Left lung (tissue), 10 donors: ENCODE results near the gene CUX1. TPM values are rescaled to one million over a fixed set of nuclear protein-coding genes. Genes with fewer than 3 reads are reported as not detected.

Experiments
- ATAC-seq: fragments of 200-7000 bp; cut with Tn5 transposase; one replicate; pipeline ENCODE4 v1.9.1; 2020; ENCODE audit warnings: moderate library complexity
- DNase-seq, 4 donors: peaks; one replicate each; pipeline ENCODE4 v3.0.0-alpha.2; 2013 to 2020
- H3K27ac ChIP-seq, 2 donors: fragments of 200-600 bp; sonication (generic) in 1 of 2; one replicate each; pipeline versions ENCODE4 v1.5.0 to v1.8.0; 2020 to 2021
- H3K27me3 ChIP-seq, 2 donors: fragments of 200-600 bp; sonication (generic) in 1 of 2; one replicate each; pipeline versions ENCODE4 v1.5.0 to v1.8.0; 2020 to 2021
- H3K36me3 ChIP-seq, 2 donors: fragments of 200-600 bp; sonication (generic) in 1 of 2; one replicate each; pipeline versions ENCODE4 v1.5.0 to v1.8.0; 2020 to 2021
- H3K4me1 ChIP-seq, 2 donors: fragments of 200-600 bp; one replicate each; pipeline ENCODE4 v1.8.0; 2021
- H3K4me3 ChIP-seq, 2 donors: fragments of 200-600 bp; sonication (generic) in 1 of 2; one replicate each; pipeline versions ENCODE4 v1.5.0 to v1.8.0; 2020 to 2021; ENCODE audit warnings: mild to moderate bottlenecking in 1 of 2
- H3K9me3 ChIP-seq, 2 donors: fragments of 200-600 bp; sonication (generic) in 1 of 2; one replicate each; pipeline versions ENCODE4 v1.5.0 to v1.8.0; 2020 to 2021
- intact Hi-C, 2 donors: fragments of 100-400 bp; cut with DNase I; formaldehyde crosslinking; loops; one replicate each; pipeline versions ENCODE4 v1.11.2 to v1.14.2; 2022
- polyA plus RNA-seq, 6 donors: library from polyadenylated mRNA; unstranded; fragments of 120-200 nt; gene quantifications; one replicate each; pipeline ENCODE4 v1.2.1, GENCODE V29; 2013; ENCODE audit not compliant: insufficient read length in 6 of 6
- total RNA-seq, 2 donors: library from RNA; stranded (reverse); fragmentation: NEBNext Ultra II Directional; extraction: Animal tissue kit (Norgen Biotek cat#: 25700); gene quantifications; one replicate each; pipeline ENCODE4 v1.2.1, GENCODE V29; 2021
- TF ChIP-seq, protein P1 (sequence below), 2 donors: fragments of 200-600 bp; sonication (generic) in 1 of 2; IDR thresholded peaks; one replicate each; pipeline versions ENCODE4 v1.5.0 to v1.8.0; 2021; ENCODE audit warnings: antibody characterized with exemption in 2 of 2
- donor health status: DM: no; HTN: yes; CAD: no.
- donor health status: DM: no; HTN: no; CAD: no.

The CUX1 gene
- total and polyA plus RNA-seq, 8 donors: 86.4 to 157 (median 96.4) TPM

DNA sequence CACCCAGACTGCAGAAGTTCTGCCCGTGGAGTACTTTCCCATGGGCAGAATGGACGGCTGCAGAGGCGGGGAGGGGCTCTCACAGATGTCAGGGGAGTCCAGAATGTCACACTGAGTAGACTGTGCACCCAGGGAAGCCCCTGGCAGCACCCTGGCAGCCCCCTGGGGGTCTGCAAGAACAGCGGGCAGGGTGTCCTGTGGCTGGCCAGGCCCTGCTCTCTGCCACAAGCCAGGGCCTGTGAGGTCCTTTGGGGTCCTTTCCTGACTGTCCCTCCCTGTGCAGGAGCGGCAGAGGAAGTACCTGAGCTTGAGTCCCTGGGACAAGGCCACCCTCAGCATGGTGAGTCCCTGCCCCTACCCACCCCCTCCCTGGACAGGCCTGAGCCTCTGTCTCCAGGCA lies 463.1 kb downstream of the CUX1 start:
- TF ChIP-seq, protein P1, sequence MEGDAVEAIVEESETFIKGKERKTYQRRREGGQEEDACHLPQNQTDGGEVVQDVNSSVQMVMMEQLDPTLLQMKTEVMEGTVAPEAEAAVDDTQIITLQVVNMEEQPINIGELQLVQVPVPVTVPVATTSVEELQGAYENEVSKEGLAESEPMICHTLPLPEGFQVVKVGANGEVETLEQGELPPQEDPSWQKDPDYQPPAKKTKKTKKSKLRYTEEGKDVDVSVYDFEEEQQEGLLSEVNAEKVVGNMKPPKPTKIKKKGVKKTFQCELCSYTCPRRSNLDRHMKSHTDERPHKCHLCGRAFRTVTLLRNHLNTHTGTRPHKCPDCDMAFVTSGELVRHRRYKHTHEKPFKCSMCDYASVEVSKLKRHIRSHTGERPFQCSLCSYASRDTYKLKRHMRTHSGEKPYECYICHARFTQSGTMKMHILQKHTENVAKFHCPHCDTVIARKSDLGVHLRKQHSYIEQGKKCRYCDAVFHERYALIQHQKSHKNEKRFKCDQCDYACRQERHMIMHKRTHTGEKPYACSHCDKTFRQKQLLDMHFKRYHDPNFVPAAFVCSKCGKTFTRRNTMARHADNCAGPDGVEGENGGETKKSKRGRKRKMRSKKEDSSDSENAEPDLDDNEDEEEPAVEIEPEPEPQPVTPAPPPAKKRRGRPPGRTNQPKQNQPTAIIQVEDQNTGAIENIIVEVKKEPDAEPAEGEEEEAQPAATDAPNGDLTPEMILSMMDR (IDR thresholded peaks at IDR 0.05): no peak
- no peak overlapping the region for H3K4me3 ChIP-seq
- H3K4me1 ChIP-seq: peaks cover 0 to 21% of the 10 kb centered on the region in 2 donors
- H3K27me3 ChIP-seq: no peaks in the 10 kb centered on the region
- no peak overlapping the region for H3K27ac ChIP-seq
- no peaks in the 10 kb centered on the region for H3K36me3 ChIP-seq
- intact Hi-C loops: no loop called here
- H3K9me3 ChIP-seq: no peaks in the 10 kb centered on the region
- no peak for ATAC-seq
- DNase-seq: no peak

DNA sequence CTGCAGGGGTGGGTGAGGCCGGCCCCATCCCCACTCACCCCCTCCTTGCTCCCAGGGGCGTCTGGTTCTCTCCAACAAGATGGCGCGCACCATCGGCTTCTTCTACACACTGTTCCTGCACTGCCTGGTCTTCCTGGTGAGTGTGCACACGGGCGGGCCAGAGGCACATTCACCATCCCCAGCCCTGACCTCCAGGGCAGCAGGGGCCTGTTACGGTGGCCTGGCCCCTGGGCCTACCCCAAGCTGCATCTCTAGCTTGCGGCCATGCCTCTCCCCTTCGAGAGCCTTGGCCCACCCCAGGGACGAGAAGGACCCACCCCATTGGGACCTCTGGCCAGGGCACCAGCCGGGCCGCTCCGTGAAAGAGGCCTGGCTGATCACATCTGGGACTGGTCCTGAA lies 464.4 kb downstream of the CUX1 start:
- ATAC-seq (no peak), DNase-seq (peak in 1 of 4 donors; percentile 72)
- TF ChIP-seq, protein P1 (IDR thresholded peaks at IDR 0.05): no peak
- no peak overlapping the region for H3K27ac ChIP-seq
- intact Hi-C loops: no loop called here
- H3K36me3 ChIP-seq: no peaks in the 10 kb centered on the region
- H3K27me3 ChIP-seq: no peaks in the 10 kb centered on the region
- H3K9me3 ChIP-seq: no peaks in the 10 kb centered on the region
- no peak overlapping the region for H3K4me3 ChIP-seq
- peaks cover 4 to 28% of the 10 kb centered on the region in 2 donors for H3K4me1 ChIP-seq

DNA sequence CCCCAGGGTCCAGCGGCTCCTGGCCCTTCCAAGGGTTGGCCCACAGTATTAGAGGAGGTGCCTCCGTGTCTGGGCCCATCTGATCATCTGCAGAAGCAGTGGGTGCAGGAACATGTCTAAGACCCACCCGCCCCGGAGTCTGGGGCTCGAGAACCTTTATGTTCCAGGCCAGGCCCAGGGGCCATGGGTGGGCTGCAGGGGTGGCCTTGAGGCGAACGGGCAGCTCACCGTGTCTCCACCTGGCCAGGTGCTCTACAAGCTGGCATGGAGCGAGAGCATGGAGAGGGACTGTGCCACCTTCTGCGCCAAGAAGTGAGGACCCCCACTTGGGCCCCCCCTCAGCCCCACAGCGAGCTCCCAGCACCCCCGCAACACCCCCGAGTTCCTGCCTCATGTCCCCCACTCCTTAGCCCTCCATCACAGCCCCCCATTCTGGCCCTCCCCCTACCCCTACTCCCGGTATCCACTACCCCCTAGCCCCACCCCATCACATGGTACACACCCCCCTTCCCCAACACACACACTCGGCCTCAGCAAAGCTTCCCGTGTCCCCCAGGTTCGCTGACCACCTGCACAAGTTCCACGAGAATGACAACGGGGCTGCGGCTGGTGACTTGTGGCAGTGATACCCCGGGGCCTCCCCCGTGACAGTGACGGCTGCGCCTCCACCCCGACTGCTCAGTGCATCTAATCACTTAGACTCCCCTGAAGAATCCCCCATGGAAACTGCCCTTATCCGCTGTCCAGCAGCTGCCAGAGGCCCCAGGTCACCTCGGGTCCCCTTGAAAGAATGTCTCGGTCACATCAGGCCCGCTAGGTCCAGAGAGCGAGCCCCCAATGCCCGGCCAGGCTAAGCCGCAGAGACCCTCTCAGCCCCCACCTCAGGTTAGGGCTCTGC lies 465.3 kb downstream of the CUX1 start:
- Histone ChIP-seq H3K27ac (no peak overlapping the region), H3K36me3 (no peaks in the 10 kb centered on the region), H3K4me3 (no peak overlapping the region), H3K4me1 (peaks cover 4 to 35% of the 10 kb centered on the region in 2 donors), H3K27me3 (peaks cover 0 to 9% of the 10 kb centered on the region in 2 donors), H3K9me3 (no peaks in the 10 kb centered on the region)
- DNase-seq (peak in 1 of 4 donors; percentile 76), ATAC-seq (no peak)
- TF ChIP-seq, protein P1 (IDR thresholded peaks at IDR 0.05): no peak
- intact Hi-C loops: no loop called here

DNA sequence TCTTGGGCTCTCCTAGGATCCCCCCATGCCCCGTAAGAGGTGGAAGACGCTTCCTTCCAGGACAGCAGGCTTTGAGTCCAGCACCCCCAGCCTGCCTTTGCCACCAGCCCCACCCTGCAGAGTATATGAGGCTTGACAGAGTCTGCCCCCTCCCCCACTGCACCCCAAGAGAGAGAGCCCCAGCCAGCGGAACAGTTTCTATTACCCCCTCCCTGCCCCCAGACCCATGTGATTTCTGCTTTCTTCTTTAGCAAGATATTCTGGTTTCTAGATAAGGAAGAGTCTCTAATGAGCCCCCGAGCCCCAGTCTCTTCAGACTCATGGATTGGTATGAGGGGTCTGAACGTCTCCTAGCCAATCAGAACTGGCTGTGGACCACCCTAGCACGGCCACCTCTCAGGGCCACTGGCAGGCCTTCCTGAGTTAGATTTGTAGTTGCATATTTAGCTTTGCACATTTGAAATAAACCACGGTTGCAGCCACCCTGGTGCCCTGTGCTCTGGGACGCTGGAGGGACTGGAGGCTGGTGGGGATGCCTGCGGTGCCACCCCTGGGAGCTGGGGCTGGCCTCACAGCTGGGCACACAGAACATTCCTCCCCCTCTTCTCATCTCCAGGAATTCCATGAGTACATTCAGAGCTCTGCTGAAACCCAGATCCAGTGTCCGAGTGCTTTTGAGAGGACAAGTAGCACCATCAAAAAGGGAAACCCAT lies 466.2 kb downstream of the CUX1 start:
- DNase-seq (peak in 1 of 4 donors; percentile 53), ATAC-seq (no peak)
- peaks cover 4 to 44% of the 10 kb centered on the region in 2 donors for H3K4me1 ChIP-seq
- H3K9me3 ChIP-seq: no peaks in the 10 kb centered on the region
- intact Hi-C loops: no loop called here
- peaks cover 0 to 13% of the 10 kb centered on the region in 2 donors for H3K27me3 ChIP-seq
- no peaks in the 10 kb centered on the region for H3K36me3 ChIP-seq
- no peak overlapping the region for H3K4me3 ChIP-seq
- no peak overlapping the region for H3K27ac ChIP-seq
- TF ChIP-seq, protein P1 (IDR thresholded peaks at IDR 0.05): no peak

DNA sequence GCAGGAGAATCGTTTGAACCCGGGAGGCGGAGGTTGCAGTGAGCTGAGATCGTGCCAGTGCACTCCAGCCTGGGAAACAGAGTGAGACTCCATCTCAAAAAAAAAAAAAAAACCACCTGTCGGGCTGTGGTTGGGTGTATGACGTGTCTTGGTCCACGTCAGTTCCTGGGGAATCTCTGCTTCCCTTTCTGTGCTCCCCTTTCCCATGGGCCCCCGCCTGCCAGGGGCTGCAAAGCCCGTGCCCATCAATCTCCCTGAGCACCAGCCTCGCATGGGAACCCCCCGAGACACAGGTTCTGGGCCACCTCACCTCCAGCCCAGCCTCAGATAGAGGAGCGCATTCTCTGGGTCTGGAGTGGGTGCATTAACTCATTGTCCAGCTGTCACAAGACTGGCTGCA lies 467.0 kb downstream of the CUX1 start:
- Histone ChIP-seq H3K9me3 (no peaks in the 10 kb centered on the region), H3K27me3 (peaks cover 0 to 13% of the 10 kb centered on the region in 2 donors), H3K36me3 (no peaks in the 10 kb centered on the region), H3K4me1 (peaks cover 4 to 49% of the 10 kb centered on the region in 2 donors), H3K27ac (peak overlapping the region in 1 of 2 donors; percentile 95), H3K4me3 (peak overlapping the region in 1 of 2 donors; percentile 85)
- no peak for ATAC-seq
- DNase-seq: peak in 1 of 4 donors; percentile 77
- intact Hi-C loops: no loop called here
- TF ChIP-seq, protein P1 (IDR thresholded peaks at IDR 0.05): no peak
